Hepatocyte (in vitro differentiated cells): ENCODE measurements around the gene KCNK3.

Source experiments
- EZH2 ChIP-seq: fragments of 200-600 bp; sonication (generic); IDR thresholded peaks from 2 replicates; pipeline ENCODE4 v1.6.1; 2016; ENCODE audit warnings: antibody characterized with exemption, mild to moderate bottlenecking, borderline replicate concordance
- EZH2phosphoT487 ChIP-seq: fragments of 200-600 bp; sonication (generic); IDR thresholded peaks from one replicate; pipeline ENCODE4 v1.6.1; 2018; ENCODE audit warnings: antibody characterized with exemption, mild to moderate bottlenecking, low read depth, moderate library complexity; ENCODE audit not compliant: unreplicated experiment, severe bottlenecking
- TF ChIP-seq, protein P1 (sequence below): fragments of 200-600 bp; sonication (generic); IDR thresholded peaks from 2 replicates; pipeline ENCODE4 v1.5.1; 2016; ENCODE audit warnings: antibody characterized with exemption, mild to moderate bottlenecking; ENCODE audit not compliant: poor library complexity

- TF ChIP-seq, protein P1, sequence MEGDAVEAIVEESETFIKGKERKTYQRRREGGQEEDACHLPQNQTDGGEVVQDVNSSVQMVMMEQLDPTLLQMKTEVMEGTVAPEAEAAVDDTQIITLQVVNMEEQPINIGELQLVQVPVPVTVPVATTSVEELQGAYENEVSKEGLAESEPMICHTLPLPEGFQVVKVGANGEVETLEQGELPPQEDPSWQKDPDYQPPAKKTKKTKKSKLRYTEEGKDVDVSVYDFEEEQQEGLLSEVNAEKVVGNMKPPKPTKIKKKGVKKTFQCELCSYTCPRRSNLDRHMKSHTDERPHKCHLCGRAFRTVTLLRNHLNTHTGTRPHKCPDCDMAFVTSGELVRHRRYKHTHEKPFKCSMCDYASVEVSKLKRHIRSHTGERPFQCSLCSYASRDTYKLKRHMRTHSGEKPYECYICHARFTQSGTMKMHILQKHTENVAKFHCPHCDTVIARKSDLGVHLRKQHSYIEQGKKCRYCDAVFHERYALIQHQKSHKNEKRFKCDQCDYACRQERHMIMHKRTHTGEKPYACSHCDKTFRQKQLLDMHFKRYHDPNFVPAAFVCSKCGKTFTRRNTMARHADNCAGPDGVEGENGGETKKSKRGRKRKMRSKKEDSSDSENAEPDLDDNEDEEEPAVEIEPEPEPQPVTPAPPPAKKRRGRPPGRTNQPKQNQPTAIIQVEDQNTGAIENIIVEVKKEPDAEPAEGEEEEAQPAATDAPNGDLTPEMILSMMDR = no peak
- TF ChIP-seq EZH2phosphoT487 = no peak
- no peak for TF ChIP-seq EZH2
Measured at GRCh38 chr2:26715528-26716270, 23.2 kb downstream of the KCNK3 start.
